Fibroblast of mammary gland (primary cell): Measurements from ENCODE around the gene NPPB.
"Not testable (repeated sequence)": the region's sequence is repeated elsewhere in the genome, so short reads cannot be mapped to it uniquely, and the experiment has no call there.

ENCODE experiments used
- DNase-seq: peaks from one replicate; pipeline ENCODE4 v3.0.0-alpha.2; 2010; ENCODE audit warnings: low read depth
- H3K4me3 ChIP-seq: 2 replicates; pipeline ENCODE4 v1.5.1; 2011; ENCODE audit warnings: low read depth, mild to moderate bottlenecking, low read length, moderate library complexity; ENCODE audit not compliant: control insufficient read depth
- CTCF ChIP-seq: conservative IDR thresholded peaks from 2 replicates; pipeline ENCODE4 v1.5.1; 2011; ENCODE audit warnings: low read depth, low read length, inconsistent platforms; ENCODE audit not compliant: control insufficient read depth, insufficient read depth

The NPPB gene

GRCh38 chr1:11898831-11899467 is 40.2 kb upstream of the NPPB start:
- no peak for DNase-seq
- TF ChIP-seq CTCF = no peak
- H3K4me3 ChIP-seq = no peak overlapping the region

- no peak for TF ChIP-seq CTCF
- H3K4me3 ChIP-seq = no peak overlapping the region
- DNase-seq = no peak
Observed at GRCh38 chr1:11898086-11898785, 39.5 kb upstream of the NPPB start.

DNA sequence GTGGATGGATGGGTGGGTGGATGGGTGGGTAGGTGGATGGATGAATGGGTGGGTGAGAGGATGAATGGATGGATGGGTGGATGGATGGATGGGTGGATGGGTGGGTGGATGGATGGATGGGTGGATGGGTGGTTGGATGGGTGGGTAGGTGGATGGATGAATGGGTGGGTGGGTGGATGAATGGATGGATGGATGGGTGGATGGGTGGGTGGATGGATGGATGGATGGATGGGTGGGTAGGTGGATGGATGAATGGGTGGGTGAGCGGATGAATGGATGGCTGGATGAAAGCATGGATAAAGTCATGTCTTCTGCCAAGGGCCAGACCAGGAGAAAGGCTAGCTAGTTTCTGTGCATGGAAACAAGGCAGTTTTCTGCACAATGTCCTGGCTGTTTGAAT is 35.8 kb upstream of the NPPB start:
- DNase-seq, H3K4me3 ChIP-seq: not testable (repeated sequence)

GRCh38 chr1:11893907-11894251 is 35.1 kb upstream of the NPPB start:
- DNase-seq = peak; percentile 30
- peak; percentile 89 for TF ChIP-seq CTCF
- no peak overlapping the region for H3K4me3 ChIP-seq

GRCh38 chr1:11891433-11892186 is 32.9 kb upstream of the NPPB start:
- no peak overlapping the region for H3K4me3 ChIP-seq
- no peak for TF ChIP-seq CTCF
- DNase-seq = no peak

GRCh38 chr1:11888877-11889208 is 30.1 kb upstream of the NPPB start:
- no peak overlapping the region for H3K4me3 ChIP-seq
- DNase-seq = no peak
- TF ChIP-seq CTCF = no peak

DNA sequence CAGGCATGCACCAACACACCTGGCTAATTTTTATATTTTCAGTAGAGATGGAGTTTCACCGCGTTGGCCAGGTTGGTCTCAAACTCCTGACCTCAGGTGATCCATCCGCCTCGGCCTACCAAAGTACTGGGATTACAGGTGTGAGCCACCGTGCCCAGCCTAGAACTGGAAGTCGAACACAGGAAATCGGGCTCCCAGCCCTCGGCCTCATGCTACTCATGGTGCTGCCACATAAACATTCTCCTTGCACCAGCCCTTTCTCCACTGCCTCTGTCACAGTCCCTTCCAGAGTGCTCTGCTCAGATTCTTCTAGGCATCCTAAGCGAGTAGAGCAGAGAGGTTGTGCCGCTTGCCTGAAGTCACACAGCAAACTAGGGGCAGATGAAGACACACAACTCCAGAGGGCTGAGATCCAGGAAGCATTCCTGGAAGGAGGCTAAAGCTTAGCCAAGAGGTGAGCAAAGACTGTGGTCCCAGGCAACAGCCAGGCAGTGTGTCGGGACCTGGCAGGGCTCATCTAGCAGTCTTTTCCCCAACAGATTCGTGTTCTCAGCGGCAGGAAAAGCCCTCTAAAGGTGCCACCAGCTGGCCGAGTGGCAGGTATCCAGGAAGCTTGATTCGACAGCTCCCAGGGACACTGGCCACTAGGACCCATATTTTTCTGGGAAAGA is 29.6 kb upstream of the NPPB start:
- no peak for TF ChIP-seq CTCF
- DNase-seq = no peak
- no peak overlapping the region for H3K4me3 ChIP-seq
